GM19372 (cell line): ENCODE measurements around the gene GRIK1.

Source experiments
- ATAC-seq: cut with Tn5 transposase; IDR thresholded peaks from one replicate; pipeline ENCODE4 v1.9.1; 2021; ENCODE audit warnings: mild to moderate bottlenecking, low read depth, moderate library complexity; ENCODE audit not compliant: unreplicated experiment

GRIK1 gene

DNA sequence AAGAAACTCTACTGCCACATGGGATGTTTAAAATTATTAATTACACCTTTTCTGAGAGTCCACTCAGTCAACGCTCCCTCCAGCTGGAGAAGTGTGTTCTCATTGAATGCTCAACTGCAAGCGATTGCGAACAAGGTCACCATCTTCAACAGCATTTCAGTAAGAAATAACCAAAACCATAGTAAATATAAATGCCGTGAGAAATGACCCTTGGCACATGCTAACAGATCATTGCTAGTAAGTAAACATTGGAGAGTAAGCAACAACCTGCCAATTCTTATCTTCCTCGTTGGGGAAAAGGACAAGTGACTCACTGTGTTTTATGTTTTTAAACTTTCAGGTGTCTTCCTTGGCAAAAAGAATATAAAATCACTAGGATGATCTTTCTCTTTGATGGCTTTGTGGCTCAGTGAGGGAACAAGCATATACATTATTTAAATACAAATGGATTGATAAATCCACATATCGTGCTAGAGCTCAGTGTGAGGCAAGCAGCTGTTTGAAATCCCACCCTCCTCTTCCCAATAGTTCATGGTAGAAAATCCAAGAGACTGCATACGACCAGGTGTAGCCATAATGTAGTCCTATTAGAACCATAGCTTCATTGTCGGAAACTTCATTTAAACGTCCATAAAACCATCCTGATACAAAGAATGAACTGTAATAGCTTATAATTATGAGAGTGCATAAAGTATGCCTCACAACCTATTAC, 214.6 kb downstream of the GRIK1 start:
- ATAC-seq = no peak

GRCh38 chr21:29721964-29722363, 217.8 kb downstream of the GRIK1 start:
- ATAC-seq = no peak

GRCh38 chr21:29721221-29721620, 218.6 kb downstream of the GRIK1 start:
- no peak for ATAC-seq

- ATAC-seq = no peak
These were observed 220.3 kb downstream of the GRIK1 start for GRCh38 chr21:29719521-29719920.

DNA sequence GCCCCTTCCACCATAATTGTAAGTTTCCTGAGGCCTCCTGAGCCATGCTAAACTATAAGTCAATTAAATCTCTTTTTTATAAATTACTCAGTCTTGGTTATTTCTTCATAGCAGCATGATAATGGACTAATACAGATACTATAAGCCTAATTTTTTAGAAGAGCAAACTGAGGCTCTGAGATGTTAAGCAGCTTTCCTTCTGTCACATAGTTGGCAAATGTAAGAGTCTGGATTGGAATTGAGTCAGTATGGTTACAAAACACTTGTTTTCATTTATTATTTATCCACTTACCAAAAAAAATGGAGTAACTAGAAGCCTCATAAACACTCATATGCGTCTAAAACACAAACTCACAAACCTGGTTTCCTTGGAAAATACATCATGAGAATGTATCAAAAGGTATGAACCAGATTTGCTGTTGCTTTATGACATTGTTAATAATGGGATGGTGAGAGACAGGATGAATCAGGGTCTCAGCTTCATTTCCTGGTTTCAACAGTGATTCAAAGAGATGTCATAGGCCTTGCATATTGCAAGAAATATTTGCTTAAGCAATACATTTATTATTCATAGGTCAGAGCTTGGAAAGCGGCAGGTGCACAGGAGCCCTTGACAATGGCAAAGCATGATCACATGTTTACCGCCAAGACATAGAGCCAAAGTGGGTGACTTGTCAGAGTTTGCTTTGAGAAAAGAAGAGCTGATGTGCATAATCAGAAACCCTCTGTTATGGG, 221.5 kb downstream of the GRIK1 start:
- ATAC-seq = no peak

DNA sequence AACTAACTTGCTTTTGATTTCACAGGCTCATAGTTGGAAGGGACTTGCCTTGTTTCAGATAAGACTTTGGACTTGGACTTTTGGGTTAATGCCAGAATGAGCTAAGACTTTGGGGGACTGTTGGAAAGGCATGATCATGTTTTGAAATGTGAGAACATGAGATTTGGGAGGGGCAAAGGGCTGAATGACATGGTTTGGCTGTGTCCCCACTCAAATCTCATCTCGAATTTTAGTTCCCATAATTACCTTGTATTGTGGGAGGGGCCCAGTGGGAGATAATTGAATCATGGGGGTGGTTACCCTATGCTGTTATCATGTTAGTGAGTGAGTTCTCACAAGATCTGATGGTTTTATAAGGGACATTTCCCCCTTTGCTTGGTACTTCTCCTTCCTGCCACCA, 222.1 kb downstream of the GRIK1 start:
- no peak for ATAC-seq

DNA sequence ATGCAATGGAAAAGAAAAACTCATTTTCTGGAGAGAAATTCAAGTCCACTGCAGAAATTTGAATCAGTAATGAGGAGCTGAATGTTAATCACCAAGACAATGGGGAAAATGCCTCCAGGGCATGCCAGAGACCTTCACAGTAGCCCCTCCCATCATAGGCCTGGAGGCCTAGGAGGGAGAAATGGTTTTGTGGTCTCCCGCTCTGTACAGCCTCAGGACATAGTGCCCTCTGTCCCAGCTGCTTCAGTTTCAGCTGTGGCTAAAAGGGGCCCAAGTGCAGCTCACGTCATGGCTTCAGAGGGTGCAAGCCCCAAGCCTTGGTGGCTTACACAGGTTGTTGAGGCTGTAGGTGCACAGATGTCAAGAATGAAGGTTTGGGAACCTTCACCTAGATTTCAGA, 223.0 kb downstream of the GRIK1 start:
- ATAC-seq = no peak

GRCh38 chr21:29715089-29715488, 224.7 kb downstream of the GRIK1 start:
- ATAC-seq = no peak

DNA sequence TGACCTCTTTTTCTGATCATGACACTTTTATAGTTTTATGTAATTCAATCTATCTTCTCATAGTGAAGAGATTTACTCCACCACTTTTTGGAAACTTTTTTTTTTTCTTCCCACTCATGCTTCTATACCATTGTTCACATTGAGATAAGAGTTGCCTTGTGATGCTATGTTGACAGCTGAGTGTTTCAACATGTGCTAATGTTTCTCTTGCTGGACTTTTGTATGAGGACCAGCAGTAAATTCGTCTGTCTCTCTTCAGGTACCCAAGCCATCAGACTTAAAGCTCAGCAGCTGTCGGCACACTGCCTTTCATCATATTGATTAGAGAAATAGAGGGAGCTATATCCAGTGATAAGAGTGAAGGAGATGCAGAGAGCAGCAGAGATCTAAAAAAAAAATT, 227.0 kb downstream of the GRIK1 start:
- ATAC-seq = no peak

DNA sequence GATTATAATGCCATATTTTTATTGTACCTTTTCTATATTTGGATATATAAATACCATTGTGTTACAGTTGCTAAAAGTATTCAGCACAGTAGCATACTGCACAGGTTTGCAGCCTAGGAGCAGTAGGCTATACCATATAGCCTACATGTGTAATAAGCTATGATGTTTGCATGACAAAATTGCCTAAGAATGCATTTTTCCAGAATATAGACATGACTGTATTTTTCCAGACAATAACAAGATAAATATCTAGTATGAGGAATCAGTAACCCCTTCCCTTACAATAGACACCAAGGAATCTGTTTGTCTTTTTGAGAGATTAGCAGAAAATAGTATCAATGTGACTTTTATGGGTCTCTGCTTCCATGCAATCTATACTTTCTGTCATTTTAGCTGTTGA, 228.6 kb downstream of the GRIK1 start:
- ATAC-seq = no peak

GRCh38 chr21:29710498-29710897, 229.3 kb downstream of the GRIK1 start:
- no peak for ATAC-seq

DNA sequence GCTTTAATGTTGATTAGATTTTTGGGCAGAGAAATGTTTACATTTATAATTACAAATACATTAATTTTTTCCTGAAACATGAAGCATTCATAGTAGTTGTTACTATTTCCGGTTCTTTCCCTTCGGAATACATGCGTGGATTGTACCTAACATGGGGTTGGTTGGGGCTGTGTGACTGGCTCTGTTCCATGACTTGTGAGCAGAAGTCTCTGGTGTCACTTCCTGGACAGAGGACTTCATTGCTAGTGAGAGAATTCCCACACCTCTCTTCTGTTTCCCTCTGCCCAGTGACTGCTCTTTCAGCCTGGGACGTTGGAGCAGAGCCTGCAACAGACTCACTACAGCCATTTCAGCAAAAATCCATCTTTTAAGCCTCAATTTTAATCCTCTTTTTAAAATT, 231.4 kb downstream of the GRIK1 start:
- no peak for ATAC-seq

GRCh38 chr21:29704719-29705118, 235.1 kb downstream of the GRIK1 start:
- ATAC-seq = no peak

- ATAC-seq = no peak
These were observed 238.1 kb downstream of the GRIK1 start for GRCh38 chr21:29701676-29702075.

DNA sequence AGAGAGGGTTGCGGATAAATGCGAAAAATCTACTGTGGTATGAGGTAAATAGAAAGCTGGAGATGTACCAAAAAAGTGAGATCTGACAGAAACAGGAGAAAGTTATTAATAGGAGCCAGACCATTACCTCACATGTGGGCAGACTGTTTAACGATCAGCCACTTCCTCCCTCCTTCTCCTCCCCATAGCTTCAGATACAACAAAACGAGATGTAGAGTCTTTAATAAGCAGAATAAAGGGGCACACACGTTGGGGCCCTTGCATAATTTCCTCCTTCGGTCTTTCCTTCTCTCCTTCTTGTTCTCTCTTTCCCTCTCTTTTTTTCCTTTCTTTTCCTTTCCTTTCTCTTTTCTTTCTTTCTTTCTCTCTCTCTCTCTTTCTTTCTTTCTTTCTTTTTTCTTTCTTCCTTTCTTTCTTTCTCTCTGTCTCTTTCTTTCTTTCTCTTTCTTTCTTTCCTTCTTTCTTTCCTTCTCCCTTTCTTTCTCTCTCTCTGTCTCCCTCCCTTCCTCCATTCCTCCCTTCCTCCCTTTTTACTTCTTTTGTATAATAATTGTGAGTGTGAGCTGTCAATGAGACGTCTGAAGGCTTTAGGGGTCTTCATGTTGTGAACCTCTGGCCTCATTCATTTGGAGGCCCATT, 242.1 kb downstream of the GRIK1 start:
- ATAC-seq = no peak

DNA sequence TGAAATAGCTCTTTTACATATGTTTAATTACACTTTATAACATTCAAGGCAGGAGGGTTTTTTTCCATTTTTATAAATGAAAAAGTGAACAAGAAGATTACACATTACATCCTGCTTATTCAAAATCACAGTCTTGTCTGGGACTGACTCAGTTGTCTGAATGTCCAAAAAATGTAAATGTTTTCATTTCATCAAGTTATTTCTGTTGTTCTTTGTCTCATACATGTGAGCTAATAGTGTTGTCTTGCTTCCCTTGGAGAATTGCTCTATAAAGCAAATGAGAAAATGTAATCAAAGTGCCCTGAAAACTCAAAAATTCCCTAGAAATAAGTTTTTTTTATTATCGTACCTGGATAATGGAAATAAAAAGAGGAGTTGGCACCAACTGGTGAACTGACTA, 242.9 kb downstream of the GRIK1 start:
- no peak for ATAC-seq

DNA sequence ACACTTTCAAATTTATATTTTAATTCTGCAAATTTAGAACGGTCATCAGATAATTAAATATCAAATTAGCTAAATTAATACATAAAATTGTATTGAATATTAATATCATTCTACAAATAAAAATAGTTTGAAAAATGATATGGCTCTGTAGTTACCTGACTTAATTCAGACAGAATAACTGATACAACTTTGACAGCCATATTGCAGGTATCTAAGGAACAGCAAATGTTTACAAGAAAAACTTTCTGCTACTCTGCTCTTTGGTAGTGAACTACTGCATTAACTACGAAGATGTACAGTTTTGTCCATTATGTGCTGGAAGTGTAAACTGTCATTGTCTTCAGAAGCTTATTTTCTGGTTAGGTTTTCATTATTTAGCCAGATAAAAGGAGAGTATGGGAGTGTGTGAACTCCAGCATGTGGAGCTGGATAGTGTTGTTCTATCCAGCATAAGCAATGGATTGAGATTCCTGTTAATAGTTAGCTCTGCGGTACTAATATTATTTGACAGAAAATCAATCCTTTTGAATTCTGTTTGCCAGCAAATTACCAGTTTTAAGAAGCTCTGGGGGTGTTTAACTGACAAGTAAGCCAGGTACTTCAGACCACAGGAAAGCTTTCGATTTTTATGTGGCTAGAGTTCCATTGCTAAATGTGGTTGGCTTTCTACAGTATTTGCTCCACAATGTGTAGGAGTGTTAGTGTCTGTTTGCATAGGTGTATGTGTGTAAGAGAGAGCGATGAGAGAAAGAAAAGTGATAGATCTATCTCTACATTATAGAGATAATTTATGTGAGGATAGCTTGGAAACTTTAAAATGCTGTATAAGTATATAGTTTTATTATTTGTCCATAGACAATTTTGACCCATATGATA, 247.9 kb downstream of the GRIK1 start:
- no peak for ATAC-seq

- no peak for ATAC-seq
These were observed 250.0 kb downstream of the GRIK1 start for GRCh38 chr21:29689753-29690152.

- no peak for ATAC-seq
These were observed 255.7 kb downstream of the GRIK1 start for GRCh38 chr21:29684106-29684505.

GRCh38 chr21:29682800-29683199, 257.0 kb downstream of the GRIK1 start:
- ATAC-seq = no peak

GRCh38 chr21:29680273-29680672, 259.5 kb downstream of the GRIK1 start:
- no peak for ATAC-seq
